CD4-positive, alpha-beta T cell treated with Interleukin-4 for 4 hours (primary cell): ENCODE measurements around the gene SEL1L.
"Not testable (repeated sequence)": the region's sequence is repeated elsewhere in the genome, so short reads cannot be mapped to it uniquely, and the experiment has no call there.

Source experiments
- DNase-seq: peaks from one replicate; pipeline ENCODE4 v3.0.0-alpha.2; 2020

Gene SEL1L

DNA sequence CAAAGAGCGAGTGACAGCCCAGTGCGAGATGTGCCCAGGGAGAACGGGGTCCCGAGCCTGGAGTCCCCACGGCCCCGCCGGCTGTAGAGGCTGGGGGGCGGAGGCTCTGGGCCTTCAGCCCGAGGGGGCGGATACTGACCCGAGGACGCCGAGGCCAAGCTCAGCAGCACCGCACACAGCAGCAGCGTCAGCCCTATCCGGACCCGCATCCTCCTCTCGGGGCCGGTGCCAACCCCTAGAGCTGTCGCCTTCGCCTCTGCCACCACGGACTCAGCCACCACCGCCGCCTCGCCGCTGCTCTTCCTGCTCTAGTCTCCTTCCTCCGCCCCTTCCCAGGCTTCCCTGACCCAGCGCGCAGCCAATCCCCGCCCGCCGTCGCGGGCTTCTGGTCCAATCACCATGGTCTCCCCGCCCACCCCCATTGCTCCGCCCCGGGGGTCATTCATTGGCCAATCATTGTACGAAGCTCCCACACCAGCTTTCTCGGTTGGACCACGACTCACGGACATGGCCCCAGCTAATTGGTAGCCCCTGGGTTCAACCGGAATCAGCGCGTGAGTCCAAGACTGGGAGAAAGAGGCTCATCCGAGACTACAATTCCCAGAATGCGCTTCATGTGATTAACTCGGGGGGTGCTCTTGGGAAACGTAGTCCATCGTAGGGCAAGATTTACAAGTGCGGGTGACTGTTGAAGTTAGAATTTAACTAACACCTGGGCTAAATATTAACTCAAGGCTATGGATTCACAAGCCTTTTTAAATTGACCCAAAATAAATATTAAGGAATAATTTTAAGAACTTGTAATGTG, at the start of gene SEL1L:
Gene SEL1L, minus strand, starts transcription at position 318 of the 808 bp plus-strand sequence. Its CDS starts 109 bp downstream, at position 209.
- peak; percentile 99 for DNase-seq

DNA sequence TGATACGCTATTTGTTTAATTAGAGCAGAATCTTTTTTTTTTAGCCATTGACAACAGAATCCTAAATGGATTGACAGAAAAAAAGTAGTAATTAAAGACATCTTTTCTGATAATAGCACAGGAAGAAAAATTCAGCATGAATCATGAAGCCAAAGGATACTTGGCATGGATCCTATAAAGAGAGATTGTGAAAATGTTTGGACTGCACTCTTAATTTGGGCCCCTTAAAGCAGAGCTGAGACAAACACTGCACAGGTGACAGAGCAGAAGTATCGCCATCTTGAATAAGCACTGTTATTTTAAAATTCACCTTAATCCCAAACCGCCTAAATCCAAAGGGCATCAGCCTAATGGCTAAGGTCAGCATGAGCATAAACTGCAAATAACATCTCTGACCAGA, 48.8 kb upstream of the SEL1L start:
- no peak for DNase-seq

DNA sequence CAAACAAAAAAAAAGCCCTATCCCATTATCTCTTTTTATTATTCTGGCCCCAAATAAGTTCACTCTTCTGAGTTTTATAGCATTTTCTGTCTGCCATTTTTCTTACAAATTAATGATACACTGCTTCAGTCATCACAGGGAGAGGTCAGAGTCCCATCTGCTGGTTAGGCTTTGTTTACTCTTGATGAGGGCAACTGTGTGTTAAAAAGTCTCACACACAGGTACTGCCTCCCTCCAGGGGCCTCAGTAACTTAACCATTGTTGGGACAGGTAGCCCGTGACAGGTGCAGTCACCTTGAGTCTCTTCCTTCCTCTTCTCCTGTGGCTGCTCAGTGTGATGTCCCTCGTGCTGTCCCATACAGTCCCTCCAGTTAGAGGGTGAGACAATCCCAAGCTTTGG, 45.5 kb upstream of the SEL1L start:
- no peak for DNase-seq

DNA sequence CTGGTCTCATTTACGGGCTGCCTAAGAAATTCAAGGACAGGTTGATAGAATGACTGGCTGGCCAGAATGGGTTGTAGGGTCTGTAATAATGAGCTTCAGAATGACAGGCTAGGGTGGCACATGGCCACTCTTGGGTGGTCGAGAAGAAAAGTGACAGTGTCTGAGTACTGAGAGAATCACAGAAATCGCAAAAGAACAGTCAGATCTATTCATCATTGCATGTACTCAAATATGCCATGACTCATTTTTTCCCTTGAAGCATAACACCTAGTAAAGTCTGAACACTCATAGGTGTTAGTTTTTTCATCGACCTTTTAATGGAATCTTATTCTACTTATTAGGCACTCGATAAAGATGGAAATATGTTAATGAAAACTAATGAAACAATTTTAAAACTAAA, 37.8 kb upstream of the SEL1L start:
- no peak for DNase-seq

DNA sequence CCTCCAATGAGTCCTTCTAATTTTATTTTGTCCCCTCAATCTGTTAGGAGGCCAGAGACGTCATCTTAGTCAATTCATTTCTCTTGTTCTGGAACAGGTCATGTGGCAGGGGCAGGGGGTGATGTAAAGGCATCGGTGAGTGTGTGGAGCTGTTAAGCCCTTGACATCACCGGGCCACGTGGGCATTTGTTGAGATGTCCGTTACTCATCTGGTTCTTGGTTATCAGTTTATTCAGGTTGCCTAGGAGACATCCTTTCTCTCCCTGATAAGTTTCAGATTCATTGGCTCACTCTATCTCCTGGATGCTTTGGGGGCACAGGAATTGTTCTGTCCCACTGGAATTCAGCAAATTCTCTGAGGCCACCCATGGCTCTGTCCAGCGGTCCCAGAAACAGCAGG, 33.6 kb upstream of the SEL1L start:
- no peak for DNase-seq

DNA sequence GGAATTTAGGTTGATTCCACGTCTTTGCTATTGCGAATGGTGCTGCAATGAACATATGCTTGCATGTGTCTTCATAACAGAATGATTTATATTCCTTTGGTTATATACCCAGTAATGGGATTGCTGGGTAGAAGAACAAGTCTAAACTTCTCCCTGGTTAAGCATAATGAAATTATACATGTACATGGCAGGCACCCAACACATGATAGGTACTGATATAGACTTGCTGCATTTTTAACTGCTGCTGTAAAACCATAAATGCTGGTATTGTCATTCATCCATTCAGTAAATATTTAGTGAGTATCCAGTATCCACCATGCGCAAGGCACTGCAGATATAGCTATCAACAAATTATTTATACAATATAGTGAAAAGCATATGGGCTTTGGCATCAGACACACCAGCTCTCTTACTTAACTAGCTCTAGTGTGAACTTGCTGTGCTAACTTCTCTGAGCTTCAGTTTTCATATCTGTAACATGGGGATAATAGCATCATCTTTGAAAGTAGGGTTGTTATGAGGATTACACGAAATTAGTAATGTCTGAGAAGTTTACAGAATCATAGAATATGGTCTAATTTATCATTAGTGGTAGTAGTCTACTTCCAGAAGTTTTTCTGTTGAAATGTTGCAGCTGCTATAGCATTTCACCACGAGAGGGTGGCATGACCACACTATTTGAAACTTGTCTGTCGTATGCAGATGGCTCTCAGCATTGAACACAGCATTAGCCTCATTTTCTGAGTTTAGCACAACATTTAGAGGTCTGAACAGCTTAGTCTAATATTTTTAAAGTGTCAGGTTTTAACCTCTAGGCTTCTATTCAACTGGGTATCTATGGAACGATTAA, 32.0 kb upstream of the SEL1L start:
- no peak for DNase-seq

DNA sequence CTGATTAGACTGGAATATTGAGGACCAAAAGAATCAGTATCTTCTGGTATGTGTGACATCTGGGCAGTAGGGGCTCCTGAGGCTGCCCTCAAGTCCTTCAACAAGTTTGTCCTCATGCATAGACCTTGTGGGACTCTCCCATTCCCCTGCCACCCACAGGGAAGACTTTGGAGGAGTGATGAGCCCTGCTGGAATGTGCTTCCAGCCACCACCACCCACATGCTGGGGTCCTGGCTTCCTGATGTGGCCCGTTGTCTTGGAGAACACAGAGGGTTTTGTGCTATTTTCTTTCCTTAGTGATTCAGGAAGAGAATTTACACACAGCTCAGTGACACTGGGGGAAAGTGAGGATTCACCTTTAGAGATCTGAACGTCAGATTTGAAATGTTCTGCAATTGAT, 29.2 kb upstream of the SEL1L start:
- no peak for DNase-seq

DNA sequence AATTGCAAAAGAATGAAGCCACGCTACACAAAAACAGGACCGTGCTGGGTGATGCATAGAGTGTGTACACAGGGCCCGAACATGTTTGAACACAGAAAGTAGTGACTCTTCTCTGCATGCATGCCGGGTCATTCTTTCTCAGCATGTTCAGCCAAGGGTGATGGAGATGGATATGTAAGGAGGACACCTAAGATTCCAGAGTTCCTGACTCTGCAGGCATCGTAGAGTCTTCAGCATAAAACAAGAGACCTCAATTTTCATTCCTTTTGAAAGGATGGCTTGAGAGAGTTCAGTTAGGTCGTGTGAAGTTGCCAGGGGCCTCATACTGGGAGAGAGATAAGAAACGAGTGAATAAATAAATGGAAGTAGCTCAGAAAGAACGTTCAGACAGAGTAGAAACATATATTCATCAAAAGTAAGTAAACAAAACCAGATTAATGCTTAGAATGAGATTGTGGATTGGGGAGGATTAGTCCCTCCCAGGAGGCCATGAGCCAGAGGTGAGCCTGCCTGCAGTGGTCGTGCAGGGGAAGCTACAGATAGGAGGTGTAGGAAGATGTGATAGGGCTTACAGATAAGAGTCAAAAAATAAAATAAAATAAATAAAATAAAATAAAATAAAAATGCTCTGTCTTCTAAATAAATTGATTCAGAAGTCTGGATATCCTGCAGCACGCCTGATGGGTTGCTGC, 27.6 kb upstream of the SEL1L start:
- DNase-seq: no peak

DNA sequence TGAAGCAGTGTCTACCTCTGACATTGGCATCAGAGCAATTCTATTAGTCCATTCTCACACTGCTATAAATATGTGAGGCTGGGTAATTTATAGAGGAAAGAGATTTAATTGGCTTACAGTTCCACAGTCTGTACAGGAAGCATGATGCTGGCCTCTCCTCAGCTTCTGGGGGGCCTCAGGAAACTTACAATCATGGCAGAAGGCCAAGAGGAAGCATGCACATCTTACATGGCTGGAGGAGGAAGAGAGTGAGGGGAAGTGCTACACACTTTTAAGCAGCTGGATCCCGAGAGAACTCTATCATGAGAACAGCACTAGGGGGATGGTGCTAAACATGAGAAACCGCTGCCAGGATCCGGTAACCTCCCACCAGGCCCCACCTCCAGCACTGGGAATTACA, 25.7 kb upstream of the SEL1L start:
- DNase-seq: no peak

DNA sequence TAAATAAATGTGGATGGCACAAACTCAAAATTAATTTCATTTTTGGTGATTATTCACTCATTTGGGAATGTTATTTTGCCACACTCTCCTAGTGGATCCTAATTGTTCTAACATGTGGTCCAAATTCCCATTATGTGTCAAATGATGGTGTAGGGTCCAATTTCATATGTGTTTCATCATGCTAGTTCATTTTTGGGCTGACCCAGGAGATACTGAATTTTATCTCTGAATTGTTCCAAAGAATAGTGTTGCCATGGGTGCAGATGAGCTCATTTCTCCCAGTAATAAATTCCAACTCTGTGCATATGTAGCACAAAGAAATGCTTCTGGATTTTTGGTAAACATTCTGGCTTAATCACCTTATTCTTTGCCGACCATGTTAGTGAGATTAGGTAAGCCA, 23.5 kb upstream of the SEL1L start:
- DNase-seq: no peak

DNA sequence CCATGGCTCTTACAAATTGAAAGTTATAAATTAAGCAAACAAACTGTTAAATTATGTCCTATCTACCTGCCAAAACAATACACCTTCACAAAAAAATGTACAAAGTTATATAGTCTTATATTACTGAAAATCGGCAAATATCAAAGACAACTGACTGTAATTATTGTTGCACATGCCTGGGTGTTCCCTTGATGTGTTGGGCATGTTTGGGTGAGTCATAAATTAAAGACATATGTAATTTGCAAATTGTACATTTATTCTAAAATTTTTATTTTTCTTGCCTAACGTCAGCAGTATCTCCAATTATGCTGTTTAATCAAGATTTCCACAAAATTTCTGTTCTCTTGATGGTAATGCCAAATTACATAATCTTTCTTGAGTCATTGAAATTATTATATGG, 22.0 kb upstream of the SEL1L start:
- no peak for DNase-seq

DNA sequence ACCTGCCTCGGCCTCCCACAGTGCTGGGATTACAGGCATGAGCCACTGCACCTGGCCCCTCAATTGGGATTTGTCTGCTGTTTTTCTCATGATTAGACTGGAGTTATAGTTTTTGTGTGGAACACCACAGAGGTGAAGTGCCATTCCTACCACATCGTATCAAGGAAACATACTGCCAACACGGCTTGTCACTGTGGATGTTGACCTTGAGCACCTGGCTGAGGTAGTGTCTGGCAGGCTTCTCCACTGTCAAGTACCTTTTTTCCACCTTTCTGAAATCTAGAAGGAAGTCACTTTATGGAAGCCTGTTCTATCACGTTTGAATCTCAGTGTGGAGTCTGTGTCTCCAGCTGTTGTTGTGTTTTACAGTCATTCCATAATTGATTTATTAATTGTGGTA, 21.4 kb upstream of the SEL1L start:
- DNase-seq: no peak

DNA sequence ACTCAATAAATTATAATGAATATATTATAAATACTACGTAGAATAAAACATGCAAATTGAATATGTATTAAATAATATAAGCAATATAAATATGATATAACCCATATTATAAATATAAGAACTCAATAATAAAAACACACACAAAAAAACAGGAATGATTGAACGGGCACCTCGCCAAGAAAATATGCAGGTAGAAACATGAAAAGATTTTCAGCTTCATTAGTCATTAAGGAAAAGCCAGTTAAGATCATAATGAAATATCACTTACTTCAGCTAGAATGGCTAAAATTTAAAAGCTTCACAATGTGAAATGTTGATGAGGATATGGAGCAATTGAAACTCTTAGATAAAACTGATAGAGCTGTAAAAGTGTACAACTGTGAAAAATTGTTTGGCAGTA, 17.8 kb upstream of the SEL1L start:
- DNase-seq: no peak

DNA sequence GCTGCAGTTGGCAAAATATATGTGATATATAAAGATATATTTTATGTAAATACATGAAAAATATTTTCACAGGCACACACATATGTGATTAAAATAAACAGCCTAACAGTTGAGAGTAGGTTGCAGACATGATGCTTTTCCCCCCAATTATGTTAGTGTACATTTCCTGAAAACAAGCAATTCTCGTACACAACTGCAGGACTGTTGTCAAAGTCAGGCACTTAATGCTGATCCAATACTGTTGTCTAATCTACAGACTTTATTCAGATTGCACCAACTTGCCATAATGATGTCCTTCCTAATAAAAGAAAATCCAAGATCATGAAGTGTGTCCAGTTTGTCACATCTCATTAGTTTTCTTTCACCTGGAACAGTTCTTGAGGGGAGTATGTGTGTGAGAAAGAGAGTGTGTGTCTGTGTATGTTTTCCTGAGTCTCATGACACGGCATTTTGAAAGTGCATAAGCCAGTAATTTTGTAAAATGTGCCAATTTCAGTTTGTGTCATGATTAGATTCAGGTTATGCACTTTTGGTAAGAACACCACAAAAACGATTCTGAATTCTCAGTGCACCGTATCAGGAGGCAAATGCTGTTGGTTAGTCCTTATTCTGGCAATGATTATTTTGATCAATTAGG, 16.5 kb upstream of the SEL1L start:
- DNase-seq: no peak

DNA sequence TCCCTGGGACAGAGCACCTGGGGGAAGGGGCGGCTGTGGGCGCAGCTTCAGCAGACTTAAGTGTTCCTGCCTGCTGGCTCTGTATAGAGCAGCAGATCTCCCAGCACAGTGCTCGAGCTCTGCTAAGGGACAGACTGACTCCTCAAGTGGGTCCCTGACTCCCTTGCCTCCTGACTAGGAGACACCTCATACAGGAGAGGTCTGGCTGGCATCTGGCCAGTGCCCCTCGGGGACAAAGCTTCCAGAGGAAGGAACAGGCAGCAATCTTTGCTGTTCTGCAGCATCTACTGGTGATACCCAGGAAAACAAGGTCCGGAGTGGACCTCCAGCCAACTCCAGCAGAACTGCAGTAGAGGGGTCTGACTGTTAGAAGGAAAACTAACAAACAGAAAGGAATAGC, 7.6 kb upstream of the SEL1L start:
- DNase-seq: not testable (repeated sequence)

DNA sequence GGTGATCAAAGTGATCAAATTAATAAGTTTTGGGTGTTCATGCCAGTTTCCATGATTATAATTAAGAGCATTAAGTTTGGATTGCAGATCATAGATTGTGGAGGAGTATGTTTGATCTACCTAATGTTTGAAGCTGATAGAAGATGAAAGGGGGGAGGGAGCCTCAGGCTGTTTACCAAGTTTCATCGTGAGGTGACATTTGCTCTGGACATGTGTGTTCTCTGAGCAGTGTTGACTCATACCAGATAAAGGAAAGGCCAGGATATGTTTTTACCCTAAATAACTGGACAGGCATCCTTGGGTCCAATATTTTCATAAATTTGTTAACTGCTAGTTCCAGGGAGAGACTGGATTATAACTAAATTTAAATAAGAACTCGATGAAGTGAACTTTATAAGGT, 3.5 kb upstream of the SEL1L start:
- DNase-seq: no peak

DNA sequence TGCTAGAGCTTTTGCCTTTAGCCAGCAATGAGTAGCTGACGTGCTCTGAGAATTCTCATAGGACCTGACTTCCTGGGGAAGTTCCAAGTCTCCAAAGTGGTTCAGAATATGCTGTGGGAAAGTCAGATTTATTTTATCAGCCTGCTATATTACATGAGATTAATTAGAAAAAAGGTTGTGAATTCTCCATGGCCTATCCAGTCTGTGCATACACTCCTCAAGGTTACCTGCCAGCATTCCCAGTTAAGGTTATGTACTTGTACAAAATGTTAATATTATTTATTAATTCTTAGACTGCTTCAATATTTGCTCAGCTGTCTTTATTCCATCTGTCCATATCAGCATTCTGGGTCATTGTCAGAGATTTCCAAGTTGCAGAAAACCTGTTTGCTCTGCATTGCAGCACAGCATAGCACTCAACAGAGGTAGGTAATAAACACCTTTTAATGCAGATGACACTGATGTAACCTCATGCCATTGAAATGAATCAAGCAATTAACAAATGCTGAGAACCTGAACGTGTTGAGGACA, 2.7 kb upstream of the SEL1L start:
- no peak for DNase-seq

DNA sequence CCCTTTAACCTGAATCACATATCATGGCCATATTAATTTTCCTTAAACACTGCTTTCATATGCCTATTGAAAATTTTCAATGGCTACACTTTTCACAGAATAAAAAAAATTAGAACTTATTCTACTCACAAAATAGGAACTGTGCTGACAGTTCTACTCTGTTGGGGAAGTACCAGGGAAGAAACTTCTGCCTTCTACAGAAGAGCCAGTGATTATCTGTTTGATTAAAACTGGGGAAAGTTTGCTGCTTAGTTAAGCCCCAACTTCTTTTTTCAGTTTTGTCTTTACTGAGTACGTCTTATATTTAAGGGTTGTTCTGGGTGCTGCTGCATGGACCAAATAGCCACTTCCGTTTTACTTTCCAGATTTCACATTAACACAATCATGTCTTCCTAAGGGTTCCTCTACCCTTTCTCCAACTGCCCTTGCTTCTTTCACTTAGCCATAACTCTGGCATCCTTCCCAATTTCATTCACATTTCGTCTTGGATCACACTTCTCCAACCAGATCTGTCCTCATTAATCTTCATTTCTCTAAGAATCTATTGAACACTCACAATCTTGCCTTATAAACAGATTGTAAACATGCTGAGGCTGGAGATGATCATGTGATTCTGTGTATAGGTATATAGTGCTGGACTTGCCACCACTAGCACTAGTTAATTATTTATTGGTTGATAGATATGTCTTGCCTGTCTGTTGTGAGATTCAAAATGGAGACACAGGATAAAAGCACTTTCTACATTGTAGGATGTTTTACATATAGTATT, 1.9 kb upstream of the SEL1L start:
- no peak for DNase-seq

DNA sequence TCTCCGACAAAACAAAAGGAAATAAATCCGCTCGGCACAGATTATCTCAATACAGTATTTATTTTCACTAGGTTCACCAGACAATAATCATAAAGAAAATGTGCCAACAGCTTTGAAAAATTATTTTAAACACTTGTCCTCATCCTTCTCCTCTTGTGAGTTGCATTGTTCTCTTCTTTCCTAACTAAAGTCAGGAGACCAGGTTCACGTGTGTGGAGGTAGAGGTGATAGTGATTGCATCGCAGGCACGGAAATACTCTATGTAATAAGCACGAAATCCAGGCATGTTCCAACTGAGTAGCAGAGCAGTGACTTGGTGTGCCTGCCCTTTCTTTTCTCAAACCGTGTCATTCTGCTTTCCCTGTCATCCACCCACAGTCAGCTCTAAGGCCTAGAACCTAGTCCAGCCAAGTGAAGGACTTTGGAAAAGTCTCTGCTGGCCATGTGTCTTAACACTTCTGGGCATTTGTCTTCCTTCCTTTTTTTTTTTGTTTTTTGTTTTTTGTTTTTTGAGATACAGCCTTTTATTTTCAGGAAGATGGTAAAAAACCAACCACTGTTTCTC, 939 bp upstream of the SEL1L start:
- no peak for DNase-seq

DNA sequence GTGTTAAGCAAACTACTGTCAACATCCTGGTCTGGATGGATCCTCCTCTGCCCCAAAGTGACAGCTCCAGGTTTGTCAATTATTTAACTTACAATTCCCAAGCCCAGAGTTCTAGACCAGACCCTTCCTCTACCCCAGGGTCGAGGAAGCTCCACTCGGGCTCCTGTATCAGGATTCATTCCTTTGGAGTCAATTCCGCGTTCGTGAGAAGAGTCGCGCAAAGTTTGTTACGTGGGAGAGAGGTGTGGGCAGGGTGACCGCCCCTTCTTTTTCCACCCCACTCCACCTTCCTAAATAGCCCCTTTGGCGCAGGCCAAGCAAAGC, 479 bp downstream of the SEL1L start:
- DNase-seq: no peak

DNA sequence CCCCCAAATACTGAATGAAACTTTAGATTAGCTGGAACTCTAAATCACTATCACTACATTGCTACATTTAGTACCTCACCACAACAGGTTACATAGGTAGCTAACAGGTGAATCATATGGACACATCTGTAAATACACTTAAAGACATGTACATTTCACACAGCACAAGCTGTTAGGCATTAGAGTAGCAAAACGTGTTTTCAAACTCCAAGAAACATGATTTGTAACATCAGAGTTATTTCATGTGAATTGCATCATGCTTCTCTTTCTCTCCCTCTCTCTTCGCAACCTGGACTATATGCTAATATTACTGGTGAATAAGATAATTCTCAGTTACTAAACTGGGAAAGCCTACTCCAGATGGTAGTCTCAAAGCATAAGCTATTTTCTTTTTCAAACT, 4.3 kb downstream of the SEL1L start:
- DNase-seq: no peak

DNA sequence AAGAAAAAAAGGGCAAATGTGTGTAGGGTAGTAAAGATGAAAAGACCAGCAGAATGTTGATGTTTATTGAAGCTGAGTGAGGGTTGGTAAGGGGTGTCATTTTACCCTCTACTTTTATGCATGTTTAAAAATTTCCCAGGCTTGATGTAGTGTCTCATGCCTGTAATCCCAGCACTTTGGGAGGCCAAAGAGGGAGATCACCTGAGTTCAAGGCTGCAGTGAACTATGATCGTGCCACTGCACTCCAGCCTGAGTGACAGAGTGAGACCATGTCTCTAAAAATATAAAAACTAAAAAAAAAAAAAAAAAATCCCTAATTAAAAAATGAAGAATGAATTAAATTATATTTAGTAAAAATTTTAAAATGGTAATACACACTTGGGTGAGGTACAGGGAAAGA, 8.5 kb downstream of the SEL1L start:
- no peak for DNase-seq
